Measurements from ENCODE around the gene TPCN2.
"Not testable (repeated sequence)": the region's sequence is repeated elsewhere in the genome, so short reads cannot be mapped to it uniquely, and the experiment has no call there.

Gene TPCN2

GRCh38 chr11:69127884-69128283 is 79.2 kb downstream of the TPCN2 start:
- DNase-seq (ENCODE audit: low read depth in 3 of 3), result no peak

- no peak for DNase-seq (ENCODE audit: low read depth in 3 of 3)
These were observed 80.3 kb downstream of the TPCN2 start for GRCh38 chr11:69129053-69129452.

GRCh38 chr11:69129647-69130046 is 80.9 kb downstream of the TPCN2 start:
- no peak for DNase-seq (ENCODE audit: low read depth in 3 of 3)

GRCh38 chr11:69130654-69131053 is 81.9 kb downstream of the TPCN2 start:
- DNase-seq (ENCODE audit: low read depth in 3 of 3), result no peak

GRCh38 chr11:69131121-69131566 is 82.4 kb downstream of the TPCN2 start:
- DNase-seq (ENCODE audit: low read depth in 3 of 3), result no peak

- no peak for DNase-seq (ENCODE audit: low read depth in 3 of 3)
These were observed 83.0 kb downstream of the TPCN2 start for GRCh38 chr11:69131644-69132300.

- no peak for DNase-seq (ENCODE audit: low read depth in 3 of 3)
These were observed 83.6 kb downstream of the TPCN2 start for GRCh38 chr11:69132301-69132670.

- no peak for DNase-seq (ENCODE audit: low read depth in 3 of 3)
These were observed 84.5 kb downstream of the TPCN2 start for GRCh38 chr11:69133251-69133650.

- DNase-seq (ENCODE audit: low read depth in 3 of 3), result not testable (repeated sequence)
These were observed 85.5 kb downstream of the TPCN2 start for GRCh38 chr11:69134182-69134581.

- DNase-seq (ENCODE audit: low read depth in 3 of 3), result no peak
These were observed 86.2 kb downstream of the TPCN2 start for GRCh38 chr11:69134957-69135356.

- no peak for DNase-seq (ENCODE audit: low read depth in 3 of 3)
These were observed 87.0 kb downstream of the TPCN2 start for GRCh38 chr11:69135420-69136363.

GRCh38 chr11:69136471-69136870 is 87.7 kb downstream of the TPCN2 start:
- no peak for DNase-seq (ENCODE audit: low read depth in 3 of 3)

GRCh38 chr11:69137151-69137844 is 88.6 kb downstream of the TPCN2 start:
- DNase-seq (ENCODE audit: low read depth in 3 of 3), result no peak

GRCh38 chr11:69138265-69138664 is 89.5 kb downstream of the TPCN2 start:
- DNase-seq (ENCODE audit: low read depth in 3 of 3), result no peak

GRCh38 chr11:69140161-69140560 is 91.4 kb downstream of the TPCN2 start:
- DNase-seq (ENCODE audit: low read depth in 3 of 3), result not testable (repeated sequence)

- DNase-seq (ENCODE audit: low read depth in 3 of 3), result no peak
These were observed 91.9 kb downstream of the TPCN2 start for GRCh38 chr11:69140635-69141034.

GRCh38 chr11:69141742-69142141 is 93.0 kb downstream of the TPCN2 start:
- DNase-seq (ENCODE audit: low read depth in 3 of 3), result no peak

GRCh38 chr11:69142895-69143294 is 94.2 kb downstream of the TPCN2 start:
- DNase-seq (ENCODE audit: low read depth in 3 of 3), result no peak

GRCh38 chr11:69144316-69145049 is 95.8 kb downstream of the TPCN2 start:
- DNase-seq (ENCODE audit: low read depth in 3 of 3), result no peak

GRCh38 chr11:69145050-69145380 is 96.3 kb downstream of the TPCN2 start:
- DNase-seq (ENCODE audit: low read depth in 3 of 3), result no peak

GRCh38 chr11:69148377-69148762 is 99.6 kb downstream of the TPCN2 start:
- no peak for DNase-seq (ENCODE audit: low read depth in 3 of 3)

GRCh38 chr11:69148806-69149205 is 100.1 kb downstream of the TPCN2 start:
- DNase-seq (ENCODE audit: low read depth in 3 of 3), result no peak

Data from stimulated activated CD4-positive, alpha-beta T cell treated with anti-CD3 and anti-CD28 coated beads, TNF-alpha, amount 100 ng/mL, for 24 hours (primary cell).